ENCODE measurements around the gene DTNBP1. TPM values are rescaled to one million over a fixed set of nuclear protein-coding genes. Genes with fewer than 3 reads are reported as not detected.

Gene DTNBP1
- total RNA-seq, 1 experiment from 2014 or later = 20.7 TPM

GRCh38 chr6:15528870-15529269, 134.0 kb downstream of the DTNBP1 start:
- Histone ChIP-seq H3K36me3 (ENCODE audit: control insufficient read depth, insufficient read depth, low read length) (no peaks in the 10 kb centered on the region; the same call in 1 of the 2 replicates), H3K9me3 (no peaks in the 10 kb centered on the region), H3K27me3 (replicated peaks; ENCODE audit: control insufficient read depth, insufficient read depth, low read length) (no peaks in the 10 kb centered on the region), H3K4me1 (no peaks in the 10 kb centered on the region), H3K4me3 (ENCODE audit: low read depth, low read length) (no peak overlapping the region)
- Mint-ChIP-seq H3K36me3 (ENCODE audit: insufficient read depth, unreplicated experiment) (peaks cover 68% of the 10 kb centered on the region), H3K27me3 (ENCODE audit: insufficient read depth, unreplicated experiment) (no peaks in the 10 kb centered on the region), H3K27ac (ENCODE audit: unreplicated experiment) (no peak overlapping the region), H3K4me3 (ENCODE audit: unreplicated experiment) (no peak overlapping the region), H3K4me1 (ENCODE audit: low read depth, unreplicated experiment) (peaks cover 12% of the 10 kb centered on the region), H3K9me3 (ENCODE audit: unreplicated experiment) (peaks cover 31% of the 10 kb centered on the region)
- TF ChIP-seq, protein P1, sequence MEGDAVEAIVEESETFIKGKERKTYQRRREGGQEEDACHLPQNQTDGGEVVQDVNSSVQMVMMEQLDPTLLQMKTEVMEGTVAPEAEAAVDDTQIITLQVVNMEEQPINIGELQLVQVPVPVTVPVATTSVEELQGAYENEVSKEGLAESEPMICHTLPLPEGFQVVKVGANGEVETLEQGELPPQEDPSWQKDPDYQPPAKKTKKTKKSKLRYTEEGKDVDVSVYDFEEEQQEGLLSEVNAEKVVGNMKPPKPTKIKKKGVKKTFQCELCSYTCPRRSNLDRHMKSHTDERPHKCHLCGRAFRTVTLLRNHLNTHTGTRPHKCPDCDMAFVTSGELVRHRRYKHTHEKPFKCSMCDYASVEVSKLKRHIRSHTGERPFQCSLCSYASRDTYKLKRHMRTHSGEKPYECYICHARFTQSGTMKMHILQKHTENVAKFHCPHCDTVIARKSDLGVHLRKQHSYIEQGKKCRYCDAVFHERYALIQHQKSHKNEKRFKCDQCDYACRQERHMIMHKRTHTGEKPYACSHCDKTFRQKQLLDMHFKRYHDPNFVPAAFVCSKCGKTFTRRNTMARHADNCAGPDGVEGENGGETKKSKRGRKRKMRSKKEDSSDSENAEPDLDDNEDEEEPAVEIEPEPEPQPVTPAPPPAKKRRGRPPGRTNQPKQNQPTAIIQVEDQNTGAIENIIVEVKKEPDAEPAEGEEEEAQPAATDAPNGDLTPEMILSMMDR (IDR thresholded peaks at IDR 0.05; ENCODE audit: insufficient read depth in 1 of 2, low read depth in 1 of 2, low read length in 1 of 2, severe bottlenecking in 1 of 2, unreplicated experiment in 1 of 2) = no peak
- POLR2A ChIA-PET = no interaction called here
- DNase-seq = no peak
- no TSS peak for BruUV-seq (replicated peaks)
- CTCF ChIA-PET = no interaction called here
- intact Hi-C loops (cut with micrococcal nuclease; ENCODE audit: unreplicated experiment) = no loop called here

DNA sequence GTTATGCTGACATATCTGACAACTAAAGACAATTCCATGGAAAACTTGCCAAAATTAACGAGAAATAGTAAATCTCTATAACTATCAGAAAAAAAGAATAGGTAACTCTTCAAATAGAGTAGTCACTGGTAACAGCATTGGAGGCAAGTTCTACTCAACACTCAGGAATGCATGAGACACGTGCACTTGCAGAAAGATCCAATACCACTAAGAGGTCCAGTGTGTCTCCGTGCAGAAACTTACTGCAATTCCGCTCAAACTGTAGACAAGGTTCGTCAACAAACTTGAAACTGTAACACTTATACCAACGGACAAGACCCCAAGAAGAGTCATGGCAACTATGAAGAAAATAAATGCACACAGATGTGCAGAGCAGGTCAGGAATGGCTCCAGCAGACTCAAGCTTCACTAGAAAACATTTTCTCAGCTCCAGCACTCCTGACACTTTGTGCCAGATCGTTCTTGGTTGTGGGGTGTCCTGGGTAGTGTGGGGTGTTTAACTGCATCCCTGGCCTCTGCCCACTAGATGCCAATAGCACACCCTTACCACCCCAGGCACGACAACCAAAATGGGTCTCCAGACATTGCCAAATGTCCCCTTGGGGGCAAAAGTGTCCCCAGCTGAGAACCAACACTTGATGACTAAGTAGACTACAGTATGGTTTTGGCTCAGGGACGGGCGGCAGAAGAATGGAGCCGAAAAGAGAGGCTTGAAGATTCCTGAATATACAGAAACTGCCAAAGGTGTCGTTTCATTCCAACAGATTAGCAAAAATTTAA, 134.8 kb downstream of the DTNBP1 start:
- intact Hi-C loops (cut with micrococcal nuclease; ENCODE audit: unreplicated experiment) = no loop called here
- H3K4me1 Mint-ChIP-seq (ENCODE audit: low read depth, unreplicated experiment) = peaks cover 12% of the 10 kb centered on the region
- Histone ChIP-seq H3K36me3 (ENCODE audit: control insufficient read depth, insufficient read depth, low read length) (no peaks in the 10 kb centered on the region; the same call in 1 of the 2 replicates), H3K4me3 (ENCODE audit: low read depth, low read length) (no peak overlapping the region), H3K27me3 (replicated peaks; ENCODE audit: control insufficient read depth, insufficient read depth, low read length) (no peaks in the 10 kb centered on the region), H3K4me1 (no peaks in the 10 kb centered on the region), H3K9me3 (no peaks in the 10 kb centered on the region)
- H3K4me3 Mint-ChIP-seq (ENCODE audit: unreplicated experiment) = no peak overlapping the region
- TF ChIP-seq, protein P1 (IDR thresholded peaks at IDR 0.05; ENCODE audit: insufficient read depth in 1 of 2, low read depth in 1 of 2, low read length in 1 of 2, severe bottlenecking in 1 of 2, unreplicated experiment in 1 of 2) = no peak
- no peak overlapping the region for H3K27ac Mint-ChIP-seq (ENCODE audit: unreplicated experiment)
- BruUV-seq (replicated peaks) = no TSS peak
- H3K36me3 Mint-ChIP-seq (ENCODE audit: insufficient read depth, unreplicated experiment) = peaks cover 70% of the 10 kb centered on the region
- DNase-seq = no peak
- ChIA-PET CTCF (no interaction called here), POLR2A (no interaction called here)
- H3K27me3 Mint-ChIP-seq (ENCODE audit: insufficient read depth, unreplicated experiment) = no peaks in the 10 kb centered on the region
- peaks cover 31% of the 10 kb centered on the region for H3K9me3 Mint-ChIP-seq (ENCODE audit: unreplicated experiment)

DNA sequence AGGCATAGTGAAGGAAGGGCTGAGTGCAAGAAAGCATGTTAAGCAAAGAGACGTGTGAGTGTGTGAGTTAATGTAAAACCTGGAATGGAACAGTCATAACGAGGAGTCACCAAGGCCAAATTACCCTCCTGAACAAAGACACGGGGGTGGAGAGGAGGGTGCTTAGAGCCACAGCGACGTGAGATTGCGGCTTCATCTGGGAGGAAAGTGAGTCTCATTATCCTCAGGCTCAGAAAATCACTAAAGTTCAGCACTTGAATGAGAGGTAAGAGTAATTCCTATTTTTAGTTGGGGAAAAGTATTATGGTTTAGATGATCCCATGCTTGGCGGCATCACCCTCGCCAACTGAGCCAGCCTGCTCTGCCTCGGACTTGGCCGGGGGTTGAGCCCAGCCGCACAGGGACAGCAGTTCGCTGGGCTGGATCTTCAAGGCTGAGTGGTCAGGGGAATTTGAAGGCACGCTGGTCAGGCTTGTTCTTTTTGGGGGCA, 136.6 kb downstream of the DTNBP1 start:
- Histone ChIP-seq H3K9me3 (no peaks in the 10 kb centered on the region), H3K36me3 (ENCODE audit: control insufficient read depth, insufficient read depth, low read length) (no peaks in the 10 kb centered on the region; the same call in 1 of the 2 replicates), H3K4me1 (no peaks in the 10 kb centered on the region), H3K27me3 (replicated peaks; ENCODE audit: control insufficient read depth, insufficient read depth, low read length) (no peaks in the 10 kb centered on the region), H3K4me3 (ENCODE audit: low read depth, low read length) (no peak overlapping the region)
- TF ChIP-seq, protein P1 (IDR thresholded peaks at IDR 0.05; ENCODE audit: insufficient read depth in 1 of 2, low read depth in 1 of 2, low read length in 1 of 2, severe bottlenecking in 1 of 2, unreplicated experiment in 1 of 2) = no peak
- Mint-ChIP-seq H3K27me3 (ENCODE audit: insufficient read depth, unreplicated experiment) (no peaks in the 10 kb centered on the region), H3K4me1 (ENCODE audit: low read depth, unreplicated experiment) (peaks cover 12% of the 10 kb centered on the region), H3K36me3 (ENCODE audit: insufficient read depth, unreplicated experiment) (peaks cover 84% of the 10 kb centered on the region), H3K27ac (ENCODE audit: unreplicated experiment) (peak overlapping the region; percentile 73), H3K4me3 (ENCODE audit: unreplicated experiment) (peak overlapping the region; percentile 33), H3K9me3 (ENCODE audit: unreplicated experiment) (peaks cover 31% of the 10 kb centered on the region)
- POLR2A ChIA-PET = no interaction called here
- DNase-seq = no peak
- no TSS peak for BruUV-seq (replicated peaks)
- intact Hi-C loops (cut with micrococcal nuclease; ENCODE audit: unreplicated experiment) = no loop called here
- CTCF ChIA-PET = no interaction called here

Measured in Caco-2 (cell line).